HEK293 (cell line): ENCODE results near the gene EIF3F.
A peak's percentile ranks its signal among the peaks of the same experiment; 100 is the strongest.

ENCODE experiments used
- BCL11B ChIP-seq: fragments of 450-650 bp; formaldehyde crosslinking; IDR thresholded peaks from 2 replicates; pipeline ENCODE4 v1.5.1; 2016; ENCODE audit warnings: low read depth, missing biosample characterization, missing genetic modification characterization
- INSM2 ChIP-seq: fragments of 450-650 bp; formaldehyde crosslinking; IDR thresholded peaks from 2 replicates; pipeline ENCODE4 v1.5.1; 2016; ENCODE audit warnings: missing biosample characterization, missing genetic modification characterization
- PATZ1 ChIP-seq: fragments of 450-650 bp; formaldehyde crosslinking; IDR thresholded peaks from 2 replicates; pipeline ENCODE4 v1.5.1; 2016; ENCODE audit warnings: missing biosample characterization, missing genetic modification characterization
- PRDM6 ChIP-seq: fragments of 450-650 bp; formaldehyde crosslinking; IDR thresholded peaks from 2 replicates; pipeline ENCODE4 v1.5.1; 2017; ENCODE audit warnings: missing biosample characterization, missing genetic modification characterization
- SP2 ChIP-seq: fragments of 450-650 bp; formaldehyde crosslinking; IDR thresholded peaks from 2 replicates; pipeline ENCODE4 v1.5.1; 2016; ENCODE audit warnings: missing biosample characterization, missing genetic modification characterization
- YY1 ChIP-seq: fragments of 450-650 bp; formaldehyde crosslinking; IDR thresholded peaks from 2 replicates; pipeline ENCODE4 v1.5.1; 2018; ENCODE audit warnings: missing biosample characterization, missing genetic modification characterization
- ZBTB48 ChIP-seq: fragments of 450-650 bp; formaldehyde crosslinking; IDR thresholded peaks from 2 replicates; pipeline ENCODE4 v1.5.1; 2016; ENCODE audit warnings: missing biosample characterization, missing genetic modification characterization
- ZBTB7A ChIP-seq: fragments of 450-650 bp; formaldehyde crosslinking; IDR thresholded peaks from 2 replicates; pipeline ENCODE4 v1.5.1; 2016; ENCODE audit warnings: low read depth, missing biosample characterization, missing genetic modification characterization
- ZFP69B ChIP-seq: fragments of 450-650 bp; formaldehyde crosslinking; IDR thresholded peaks from 2 replicates; pipeline ENCODE4 v1.5.1; 2016; ENCODE audit warnings: missing biosample characterization, missing genetic modification characterization
- ZNF138 ChIP-seq: fragments of 450-650 bp; formaldehyde crosslinking; IDR thresholded peaks from 2 replicates; pipeline ENCODE4 v1.5.1; 2016; ENCODE audit warnings: missing biosample characterization, missing genetic modification characterization, borderline replicate concordance
- ZNF155 ChIP-seq: fragments of 450-650 bp; formaldehyde crosslinking; IDR thresholded peaks from 2 replicates; pipeline ENCODE4 v1.5.1; 2016; ENCODE audit warnings: missing biosample characterization, missing genetic modification characterization
- ZNF280D ChIP-seq: fragments of 450-650 bp; formaldehyde crosslinking; IDR thresholded peaks from 2 replicates; pipeline ENCODE4 v1.5.1; 2016; ENCODE audit warnings: missing biosample characterization, missing genetic modification characterization
- ZNF292 ChIP-seq: fragments of 450-650 bp; formaldehyde crosslinking; IDR thresholded peaks from 2 replicates; pipeline ENCODE4 v1.5.1; 2016; ENCODE audit warnings: low read depth, missing biosample characterization, missing genetic modification characterization, borderline replicate concordance
- ZNF529 ChIP-seq: fragments of 450-650 bp; formaldehyde crosslinking; IDR thresholded peaks from 2 replicates; pipeline ENCODE4 v1.5.1; 2017; ENCODE audit warnings: missing genetic modification characterization, missing biosample characterization; ENCODE audit not compliant: insufficient replicate concordance
- ZNF549 ChIP-seq: fragments of 450-650 bp; IDR thresholded peaks from 2 replicates; pipeline ENCODE4 v1.5.1; 2018; ENCODE audit warnings: missing biosample characterization, missing genetic modification characterization, mild to moderate bottlenecking, inconsistent platforms, moderate library complexity
- ZNF555 ChIP-seq: fragments of 450-650 bp; formaldehyde crosslinking; conservative IDR thresholded peaks from 2 replicates; pipeline ENCODE4 v1.5.1; 2017; ENCODE audit warnings: missing biosample characterization, mild to moderate bottlenecking, missing genetic modification characterization, inconsistent platforms
- ZNF660 ChIP-seq: fragments of 450-650 bp; IDR thresholded peaks from 2 replicates; pipeline ENCODE4 v1.5.1; 2018; ENCODE audit warnings: missing biosample characterization, mild to moderate bottlenecking, missing genetic modification characterization
- ZNF664 ChIP-seq: fragments of 450-650 bp; formaldehyde crosslinking; IDR thresholded peaks from 2 replicates; pipeline ENCODE4 v1.5.1; 2016; ENCODE audit warnings: missing biosample characterization, missing genetic modification characterization
- ZNF792 ChIP-seq: fragments of 450-650 bp; formaldehyde crosslinking; IDR thresholded peaks from 2 replicates; pipeline ENCODE4 v1.5.1; 2016; ENCODE audit warnings: missing biosample characterization, missing genetic modification characterization
- ZNF830 ChIP-seq: fragments of 450-650 bp; IDR thresholded peaks from 2 replicates; pipeline ENCODE4 v1.5.0; 2018; ENCODE audit warnings: missing biosample characterization, missing genetic modification characterization, low read depth, mild to moderate bottlenecking, moderate library complexity
- TF ChIP-seq, protein P1 (sequence below): fragments of 450-650 bp; formaldehyde crosslinking; conservative IDR thresholded peaks from 2 replicates; pipeline ENCODE4 v1.5.1; 2016; ENCODE audit warnings: low read depth, missing biosample characterization, missing genetic modification characterization
- TF ChIP-seq, protein P2 (sequence below): fragments of 450-650 bp; formaldehyde crosslinking; IDR thresholded peaks from 2 replicates; pipeline ENCODE4 v1.5.1; 2016; ENCODE audit warnings: missing biosample characterization, missing genetic modification characterization
- TF ChIP-seq, protein P3 (sequence below): fragments of 450-650 bp; formaldehyde crosslinking; optimal IDR thresholded peaks from 2 replicates; pipeline ENCODE3; 2016; ENCODE audit warnings: missing biosample characterization, mild to moderate bottlenecking, missing genetic modification characterization

The EIF3F gene

DNA sequence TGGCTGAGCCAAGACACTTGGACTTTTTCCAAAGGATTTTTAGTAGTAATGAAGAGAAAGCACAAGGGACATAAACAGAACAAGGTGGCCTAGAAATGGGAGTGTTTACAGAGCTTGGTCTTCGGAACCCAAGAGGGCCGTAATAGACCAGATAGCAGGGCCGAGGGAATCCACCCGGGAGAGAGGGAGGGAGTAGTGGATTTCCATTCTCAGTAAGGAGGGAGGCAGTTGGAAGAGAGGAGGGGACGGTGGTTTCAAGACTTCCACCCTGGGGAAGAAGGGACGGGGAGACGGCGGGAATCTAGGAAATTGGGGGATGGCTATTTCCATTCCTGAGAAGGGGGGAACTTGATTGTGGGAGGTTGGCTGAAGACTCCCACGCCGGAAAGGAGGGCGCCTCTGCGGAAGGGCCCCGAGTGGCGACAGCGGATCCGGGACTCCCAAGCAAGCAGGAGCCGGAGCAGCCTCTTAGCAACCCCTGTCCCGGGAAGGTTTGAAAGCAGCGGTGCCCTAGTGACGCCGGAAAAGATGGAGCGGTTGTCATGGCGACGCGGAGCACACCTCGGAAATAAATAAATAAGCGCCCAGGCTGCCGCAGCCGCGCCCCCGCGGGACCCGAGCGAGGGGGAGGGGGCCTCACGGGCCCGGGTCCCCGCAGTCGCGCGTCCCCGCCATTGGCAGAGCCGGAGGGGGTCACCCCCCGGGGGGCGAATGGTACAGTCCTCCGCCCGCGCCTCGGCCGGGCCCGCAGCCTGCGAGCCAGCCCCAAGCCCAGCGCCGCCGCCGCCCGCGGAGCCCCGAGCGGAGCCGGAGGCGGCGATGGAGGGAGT is 31.6 kb downstream of the EIF3F start (continued):
- TF ChIP-seq, protein P1, sequence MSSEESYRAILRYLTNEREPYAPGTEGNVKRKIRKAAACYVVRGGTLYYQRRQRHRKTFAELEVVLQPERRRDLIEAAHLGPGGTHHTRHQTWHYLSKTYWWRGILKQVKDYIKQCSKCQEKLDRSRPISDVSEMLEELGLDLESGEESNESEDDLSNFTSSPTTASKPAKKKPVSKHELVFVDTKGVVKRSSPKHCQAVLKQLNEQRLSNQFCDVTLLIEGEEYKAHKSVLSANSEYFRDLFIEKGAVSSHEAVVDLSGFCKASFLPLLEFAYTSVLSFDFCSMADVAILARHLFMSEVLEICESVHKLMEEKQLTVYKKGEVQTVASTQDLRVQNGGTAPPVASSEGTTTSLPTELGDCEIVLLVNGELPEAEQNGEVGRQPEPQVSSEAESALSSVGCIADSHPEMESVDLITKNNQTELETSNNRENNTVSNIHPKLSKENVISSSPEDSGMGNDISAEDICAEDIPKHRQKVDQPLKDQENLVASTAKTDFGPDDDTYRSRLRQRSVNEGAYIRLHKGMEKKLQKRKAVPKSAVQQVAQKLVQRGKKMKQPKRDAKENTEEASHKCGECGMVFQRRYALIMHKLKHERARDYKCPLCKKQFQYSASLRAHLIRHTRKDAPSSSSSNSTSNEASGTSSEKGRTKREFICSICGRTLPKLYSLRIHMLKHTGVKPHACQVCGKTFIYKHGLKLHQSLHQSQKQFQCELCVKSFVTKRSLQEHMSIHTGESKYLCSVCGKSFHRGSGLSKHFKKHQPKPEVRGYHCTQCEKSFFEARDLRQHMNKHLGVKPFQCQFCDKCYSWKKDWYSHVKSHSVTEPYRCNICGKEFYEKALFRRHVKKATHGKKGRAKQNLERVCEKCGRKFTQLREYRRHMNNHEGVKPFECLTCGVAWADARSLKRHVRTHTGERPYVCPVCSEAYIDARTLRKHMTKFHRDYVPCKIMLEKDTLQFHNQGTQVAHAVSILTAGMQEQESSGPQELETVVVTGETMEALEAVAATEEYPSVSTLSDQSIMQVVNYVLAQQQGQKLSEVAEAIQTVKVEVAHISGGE: 0 out of 2 replicates have a peak, but pooled peaks have one; percentile 25
- TF ChIP-seq ZNF155 (tag by site-specific recombination) (no peak), ZNF138 (no peak), YY1 (tag by site-specific recombination) (peak; percentile 51; the same call in 1 of the 2 replicates), ZNF292 (tag by site-specific recombination) (no peak), ZNF529 (tag by site-specific recombination) (no peak), ZNF792 (tag by site-specific recombination) (no peak), ZNF555 (tag by site-specific recombination) (no peak), ZBTB48 (tag by site-specific recombination) (peak; percentile 61; the same call in 1 of the 2 replicates), ZNF660 (tag by site-specific recombination) (0 out of 2 replicates have a peak, but pooled peaks have one; percentile 39), ZNF830 (no peak), INSM2 (tag by site-specific recombination) (no peak), ZBTB7A (tag by site-specific recombination) (no peak), ZNF280D (tag by site-specific recombination) (no peak), ZNF549 (tag by site-specific recombination) (no peak), BCL11B (tag by site-specific recombination) (no peak), ZNF664 (no peak), ZFP69B (tag by site-specific recombination) (no peak), PATZ1 (tag by site-specific recombination) (0 out of 2 replicates have a peak, but pooled peaks have one; percentile 17), PRDM6 (tag by site-specific recombination) (no peak), SP2 (0 out of 2 replicates have a peak, but pooled peaks have one; percentile 18)
- TF ChIP-seq, protein P2, sequence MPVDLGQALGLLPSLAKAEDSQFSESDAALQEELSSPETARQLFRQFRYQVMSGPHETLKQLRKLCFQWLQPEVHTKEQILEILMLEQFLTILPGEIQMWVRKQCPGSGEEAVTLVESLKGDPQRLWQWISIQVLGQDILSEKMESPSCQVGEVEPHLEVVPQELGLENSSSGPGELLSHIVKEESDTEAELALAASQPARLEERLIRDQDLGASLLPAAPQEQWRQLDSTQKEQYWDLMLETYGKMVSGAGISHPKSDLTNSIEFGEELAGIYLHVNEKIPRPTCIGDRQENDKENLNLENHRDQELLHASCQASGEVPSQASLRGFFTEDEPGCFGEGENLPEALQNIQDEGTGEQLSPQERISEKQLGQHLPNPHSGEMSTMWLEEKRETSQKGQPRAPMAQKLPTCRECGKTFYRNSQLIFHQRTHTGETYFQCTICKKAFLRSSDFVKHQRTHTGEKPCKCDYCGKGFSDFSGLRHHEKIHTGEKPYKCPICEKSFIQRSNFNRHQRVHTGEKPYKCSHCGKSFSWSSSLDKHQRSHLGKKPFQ (tag by site-specific recombination): no peak
- TF ChIP-seq, protein P3, sequence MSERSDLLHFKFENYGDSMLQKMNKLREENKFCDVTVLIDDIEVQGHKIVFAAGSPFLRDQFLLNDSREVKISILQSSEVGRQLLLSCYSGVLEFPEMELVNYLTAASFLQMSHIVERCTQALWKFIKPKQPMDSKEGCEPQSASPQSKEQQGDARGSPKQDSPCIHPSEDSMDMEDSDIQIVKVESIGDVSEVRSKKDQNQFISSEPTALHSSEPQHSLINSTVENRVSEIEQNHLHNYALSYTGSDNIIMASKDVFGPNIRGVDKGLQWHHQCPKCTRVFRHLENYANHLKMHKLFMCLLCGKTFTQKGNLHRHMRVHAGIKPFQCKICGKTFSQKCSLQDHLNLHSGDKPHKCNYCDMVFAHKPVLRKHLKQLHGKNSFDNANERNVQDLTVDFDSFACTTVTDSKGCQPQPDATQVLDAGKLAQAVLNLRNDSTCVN: peak; percentile 58
